ENCODE data around the gene RAD21L1. TPM values are rescaled to one million over a fixed set of nuclear protein-coding genes. Genes with fewer than 3 reads are reported as not detected.

The RAD21L1 gene
- total RNA-seq (not detected), polyA plus RNA-seq (not detected)
- long read RNA-seq, donor 1: 0 reads
- long read RNA-seq, donor 2: 0 reads
- long read RNA-seq, donor 3: 0 reads
- long read RNA-seq, donor 4: 0 reads

GRCh38 chr20:1225783-1226654 lies at the start of gene RAD21L1:
TSS of gene RAD21L1 (plus strand) at chr20:1226044. CDS start at chr20:1228454, 2,410 bp downstream.
- no peaks in the 10 kb centered on the region for H3K4me1 ChIP-seq (ENCODE audit: control insufficient read depth, insufficient read depth, low read length)

GRCh38 chr20:1177680-1178079 lies 48.2 kb upstream of the RAD21L1 start:
- ATAC-seq (peak in 1 of 2 donors; percentile 16), DNase-seq (no peak)
- Histone ChIP-seq H3K4me3 (ENCODE audit: low read length) (no peak overlapping the region), H3K9me3 (ENCODE audit: control insufficient read depth, low read length) (no peaks in the 10 kb centered on the region), H3K27ac (ENCODE audit: low read length) (no peak overlapping the region), H3K4me1 (ENCODE audit: control insufficient read depth, insufficient read depth, low read length) (no peaks in the 10 kb centered on the region), H3K27me3 (ENCODE audit: control insufficient read depth, insufficient read depth) (no peaks in the 10 kb centered on the region)
- 71% methylated on average over 5 of the region's 5 CpGs for WGBS
- intact Hi-C loops (cut with DNase I): no loop called here

More at GRCh38 chr20:1225783-1226654, at the start of gene RAD21L1:
- Histone ChIP-seq H3K9me3 (ENCODE audit: control insufficient read depth, low read length) (no peaks in the 10 kb centered on the region), H3K27me3 (ENCODE audit: control insufficient read depth, insufficient read depth) (no peaks in the 10 kb centered on the region), H3K4me3 (ENCODE audit: low read length) (peak within 1 kb of the TSS; percentile 67), H3K27ac (ENCODE audit: low read length) (peak within 1 kb of the TSS; percentile 56)
- DNase-seq: peak; percentile 86 to 92 (median 86)
- 2% methylated on average over 88 of the region's 88 CpGs for WGBS
- intact Hi-C loops (cut with DNase I): no loop called here
- peak; percentile 94 to 95 for ATAC-seq

GRCh38 chr20:1178103-1178502 lies 47.7 kb upstream of the RAD21L1 start:
- no peak for ATAC-seq
- intact Hi-C loops (cut with DNase I): no loop called here
- DNase-seq: no peak
- no peak overlapping the region for H3K27ac ChIP-seq (ENCODE audit: low read length)
- H3K9me3 ChIP-seq (ENCODE audit: control insufficient read depth, low read length): no peaks in the 10 kb centered on the region
- H3K4me1 ChIP-seq (ENCODE audit: control insufficient read depth, insufficient read depth, low read length): no peaks in the 10 kb centered on the region
- no peak overlapping the region for H3K4me3 ChIP-seq (ENCODE audit: low read length)
- WGBS: 70% methylated on average over 3 of the region's 3 CpGs
- H3K27me3 ChIP-seq (ENCODE audit: control insufficient read depth, insufficient read depth): no peaks in the 10 kb centered on the region

- Histone ChIP-seq H3K27ac (ENCODE audit: low read length) (no peak overlapping the region), H3K27me3 (ENCODE audit: control insufficient read depth, insufficient read depth) (no peaks in the 10 kb centered on the region), H3K4me1 (ENCODE audit: control insufficient read depth, insufficient read depth, low read length) (no peaks in the 10 kb centered on the region), H3K4me3 (ENCODE audit: low read length) (no peak overlapping the region), H3K9me3 (ENCODE audit: control insufficient read depth, low read length) (no peaks in the 10 kb centered on the region)
- ATAC-seq (no peak), DNase-seq (no peak)
- WGBS: 92% methylated on average over 3 of the region's 3 CpGs
- intact Hi-C loops (cut with DNase I): no loop called here
These were observed 47.2 kb upstream of the RAD21L1 start for GRCh38 chr20:1178623-1179022.

- no peaks in the 10 kb centered on the region for H3K9me3 ChIP-seq (ENCODE audit: control insufficient read depth, low read length)
- no peak for ATAC-seq
- no peak overlapping the region for H3K4me3 ChIP-seq (ENCODE audit: low read length)
- no peak overlapping the region for H3K27ac ChIP-seq (ENCODE audit: low read length)
- no peaks in the 10 kb centered on the region for H3K27me3 ChIP-seq (ENCODE audit: control insufficient read depth, insufficient read depth)
- DNase-seq: no peak
- 92% methylated on average over 27 of the region's 27 CpGs for WGBS
- H3K4me1 ChIP-seq (ENCODE audit: control insufficient read depth, insufficient read depth, low read length): no peaks in the 10 kb centered on the region
- intact Hi-C loops (cut with DNase I): no loop called here
These were observed 44.9 kb upstream of the RAD21L1 start for GRCh38 chr20:1180949-1181348.

- Histone ChIP-seq H3K27ac (ENCODE audit: low read length) (no peak overlapping the region), H3K4me1 (ENCODE audit: control insufficient read depth, insufficient read depth, low read length) (no peaks in the 10 kb centered on the region), H3K9me3 (ENCODE audit: control insufficient read depth, low read length) (no peaks in the 10 kb centered on the region), H3K4me3 (ENCODE audit: low read length) (no peak overlapping the region), H3K27me3 (ENCODE audit: control insufficient read depth, insufficient read depth) (no peaks in the 10 kb centered on the region)
- intact Hi-C loops (cut with DNase I): no loop called here
- no peak for DNase-seq
- no peak for ATAC-seq
- WGBS: 32% methylated on average over 4 of the region's 4 CpGs
These were observed 43.7 kb upstream of the RAD21L1 start for GRCh38 chr20:1182106-1182505.

GRCh38 chr20:1183153-1183552 lies 42.7 kb upstream of the RAD21L1 start:
- Histone ChIP-seq H3K4me1 (ENCODE audit: control insufficient read depth, insufficient read depth, low read length) (no peaks in the 10 kb centered on the region), H3K9me3 (ENCODE audit: control insufficient read depth, low read length) (no peaks in the 10 kb centered on the region), H3K27me3 (ENCODE audit: control insufficient read depth, insufficient read depth) (no peaks in the 10 kb centered on the region), H3K27ac (ENCODE audit: low read length) (no peak overlapping the region), H3K4me3 (ENCODE audit: low read length) (no peak overlapping the region)
- intact Hi-C loops (cut with DNase I): no loop called here
- WGBS: 69% methylated on average over 6 of the region's 6 CpGs
- ATAC-seq (no peak), DNase-seq (no peak)

GRCh38 chr20:1184260-1184637 lies 41.6 kb upstream of the RAD21L1 start:
- H3K4me1 ChIP-seq (ENCODE audit: control insufficient read depth, insufficient read depth, low read length): no peaks in the 10 kb centered on the region
- DNase-seq (no peak), ATAC-seq (no peak)
- intact Hi-C loops (cut with DNase I): no loop called here
- H3K4me3 ChIP-seq (ENCODE audit: low read length): peak overlapping the region; percentile 80
- WGBS: 26% methylated on average over 13 of the region's 13 CpGs
- no peaks in the 10 kb centered on the region for H3K27me3 ChIP-seq (ENCODE audit: control insufficient read depth, insufficient read depth)
- H3K9me3 ChIP-seq (ENCODE audit: control insufficient read depth, low read length): no peaks in the 10 kb centered on the region
- no peak overlapping the region for H3K27ac ChIP-seq (ENCODE audit: low read length)

- DNase-seq (peak in 1 of 3 donors; percentile 53), ATAC-seq (peak; percentile 27 to 33)
- peak within 1 kb of the TSS; percentile 80 for H3K4me3 ChIP-seq (ENCODE audit: low read length)
- H3K9me3 ChIP-seq (ENCODE audit: control insufficient read depth, low read length): no peaks in the 10 kb centered on the region
- no peak within 1 kb of the TSS for H3K27ac ChIP-seq (ENCODE audit: low read length)
- no peaks in the 10 kb centered on the region for H3K4me1 ChIP-seq (ENCODE audit: control insufficient read depth, insufficient read depth, low read length)
- intact Hi-C loops (cut with DNase I): no loop called here
- H3K27me3 ChIP-seq (ENCODE audit: control insufficient read depth, insufficient read depth): no peaks in the 10 kb centered on the region
- WGBS: 1% methylated on average over 76 of the region's 76 CpGs
These were observed 41.1 kb upstream of the RAD21L1 start, which contains the start of gene TMEM74B for GRCh38 chr20:1184638-1185315. TSS of gene TMEM74B (minus strand) at chr20:1184981. CDS start at chr20:1183801, 1,180 bp downstream.

GRCh38 chr20:1185316-1185741 lies 40.5 kb upstream of the RAD21L1 start:
- Histone ChIP-seq H3K9me3 (ENCODE audit: control insufficient read depth, low read length) (no peaks in the 10 kb centered on the region), H3K4me1 (ENCODE audit: control insufficient read depth, insufficient read depth, low read length) (no peaks in the 10 kb centered on the region), H3K4me3 (ENCODE audit: low read length) (peak overlapping the region; percentile 80), H3K27me3 (ENCODE audit: control insufficient read depth, insufficient read depth) (no peaks in the 10 kb centered on the region), H3K27ac (ENCODE audit: low read length) (no peak overlapping the region)
- WGBS: 1% methylated on average over 53 of the region's 54 CpGs
- intact Hi-C loops (cut with DNase I): no loop called here
- ATAC-seq (peak; percentile 8 to 46), DNase-seq (peak in 1 of 3 donors; percentile 67)

GRCh38 chr20:1185790-1186334 lies 40.0 kb upstream of the RAD21L1 start:
- Histone ChIP-seq H3K27ac (ENCODE audit: low read length) (no peak overlapping the region), H3K4me3 (ENCODE audit: low read length) (peak overlapping the region; percentile 80), H3K4me1 (ENCODE audit: control insufficient read depth, insufficient read depth, low read length) (no peaks in the 10 kb centered on the region), H3K27me3 (ENCODE audit: control insufficient read depth, insufficient read depth) (no peaks in the 10 kb centered on the region), H3K9me3 (ENCODE audit: control insufficient read depth, low read length) (no peaks in the 10 kb centered on the region)
- DNase-seq (peak; percentile 55 to 78 (median 77)), ATAC-seq (peak; percentile 64 to 66)
- WGBS: 10% methylated on average over 20 of the region's 20 CpGs
- intact Hi-C loops (cut with DNase I): no loop called here

Data from right cardiac atrium (tissue), 5 donors.